Limb (tissue), 2 donors: ENCODE results near the gene PANK2.
A peak's percentile ranks its signal among the peaks of the same experiment; 100 is the strongest.
"Not testable (repeated sequence)": the region's sequence is repeated elsewhere in the genome, so short reads cannot be mapped to it uniquely, and the experiment has no call there.

Experiments used
- DNase-seq, 2 donors: peaks; one replicate each; pipeline ENCODE4 v3.0.0-alpha.2; 2016; ENCODE audit errors: extremely low spot score in 2 of 2

Gene PANK2

DNA sequence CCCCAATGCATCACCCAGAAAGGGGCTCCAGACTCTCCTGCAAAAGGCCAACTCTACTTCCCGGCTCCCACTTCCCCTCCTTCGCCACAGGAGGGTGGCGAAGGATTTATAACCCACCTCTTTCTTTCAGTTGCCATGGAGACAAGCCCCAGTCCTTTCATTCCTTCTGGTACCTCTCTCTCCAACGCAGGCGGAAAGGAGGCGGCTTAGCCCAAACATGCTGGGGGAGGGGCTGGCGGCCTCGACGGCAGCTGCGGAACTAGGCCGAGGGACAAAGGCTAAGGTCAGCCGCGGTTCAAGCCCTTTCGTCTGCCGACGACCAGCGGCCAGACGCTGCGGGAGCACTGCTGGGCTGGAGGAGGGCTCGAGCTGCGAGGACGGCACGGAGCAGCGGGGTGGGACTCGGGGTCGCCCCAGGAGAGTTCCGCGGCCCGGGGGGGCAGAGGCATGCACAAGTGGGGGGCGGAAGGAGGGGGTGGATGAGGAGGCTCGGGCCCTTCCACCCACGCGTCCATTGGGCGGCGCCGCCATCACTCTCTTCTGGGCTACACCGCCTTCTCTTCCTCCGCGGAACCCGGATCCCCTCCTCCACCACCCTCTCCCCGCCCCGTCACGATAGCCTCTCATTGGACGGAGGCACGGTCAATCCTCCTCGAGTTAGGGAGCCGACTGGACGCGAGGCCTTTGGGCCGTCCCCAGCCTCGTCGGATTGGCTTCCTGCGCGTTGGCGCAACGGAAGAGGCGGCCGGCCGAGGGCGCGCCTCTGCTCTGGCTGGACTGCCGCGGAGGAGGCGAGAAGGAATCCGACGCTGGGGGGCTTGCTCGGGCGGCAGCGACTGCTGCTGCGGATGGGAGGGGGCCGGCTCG lies at the start of gene PANK2:
TSS of gene PANK2 (plus strand) at position 766 of the 867 bp plus-strand sequence.
- peak; percentile 98 to 99 for DNase-seq

DNA sequence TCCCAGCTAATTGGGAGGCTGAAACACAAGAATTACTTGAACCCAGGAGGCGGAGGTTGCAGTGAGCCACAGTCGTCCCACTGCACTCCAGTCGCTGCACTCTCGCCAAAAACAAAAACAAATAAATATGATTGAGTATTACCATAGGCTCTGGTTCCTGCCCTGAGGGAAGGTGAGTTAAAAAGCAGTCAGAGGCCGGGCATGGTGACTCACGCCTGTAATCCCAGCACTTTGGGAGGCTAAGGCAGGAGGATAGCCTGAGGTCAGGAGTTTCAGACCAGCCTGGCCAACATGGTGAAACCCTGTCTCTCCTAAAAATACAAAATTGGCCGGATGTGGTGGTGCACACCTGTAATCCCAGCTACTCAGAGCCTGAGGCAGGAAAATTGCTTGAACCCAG lies 49.0 kb upstream of the PANK2 start:
- not testable (repeated sequence) for DNase-seq

DNA sequence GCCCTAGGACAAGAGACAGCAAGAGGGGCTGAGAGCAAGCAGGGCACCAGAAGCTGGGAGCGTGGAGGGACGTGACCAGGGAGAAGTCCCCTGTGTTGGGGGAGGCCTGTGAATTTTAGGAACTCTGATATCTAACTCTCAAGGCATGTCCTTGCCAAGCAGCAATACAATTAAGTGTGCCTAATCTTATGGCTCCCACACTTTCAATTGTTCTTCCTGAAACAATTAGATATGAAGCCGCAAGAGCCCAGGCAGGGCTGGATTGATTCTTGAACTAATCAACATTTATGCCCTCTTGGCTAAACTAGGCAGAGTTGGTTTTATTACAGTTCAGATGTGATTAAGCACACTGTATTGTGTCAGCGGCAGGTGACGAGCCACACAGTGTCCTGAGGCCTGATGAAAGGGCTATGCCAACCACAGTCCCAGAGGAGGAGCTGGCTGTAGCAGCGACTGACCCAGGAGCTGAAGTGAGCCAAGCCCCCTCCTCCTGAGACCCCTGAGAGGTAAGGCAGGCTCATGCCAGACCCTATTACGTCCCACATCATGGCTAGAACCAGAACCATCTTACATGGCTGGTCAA lies 46.7 kb upstream of the PANK2 start:
- no peak for DNase-seq

DNA sequence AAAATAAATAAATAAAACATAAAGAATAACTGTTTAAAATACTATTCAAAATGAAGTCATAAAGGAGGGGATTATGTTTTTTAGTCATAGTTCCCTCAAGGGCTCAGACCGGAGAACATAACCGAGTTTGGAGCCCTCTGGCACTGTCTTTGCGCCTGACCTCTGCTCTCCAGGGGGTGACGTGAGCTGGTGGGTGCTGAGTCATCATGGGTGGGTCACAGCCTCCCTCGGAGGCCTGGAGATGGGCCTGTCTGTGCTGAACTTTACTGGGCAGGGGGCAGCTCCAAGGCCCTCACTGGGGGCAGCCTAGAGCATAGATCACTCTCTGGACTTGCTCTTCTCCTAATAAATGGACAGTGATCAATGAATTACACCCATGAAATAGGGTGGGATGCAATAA lies 45.7 kb upstream of the PANK2 start:
- DNase-seq, result no peak

DNA sequence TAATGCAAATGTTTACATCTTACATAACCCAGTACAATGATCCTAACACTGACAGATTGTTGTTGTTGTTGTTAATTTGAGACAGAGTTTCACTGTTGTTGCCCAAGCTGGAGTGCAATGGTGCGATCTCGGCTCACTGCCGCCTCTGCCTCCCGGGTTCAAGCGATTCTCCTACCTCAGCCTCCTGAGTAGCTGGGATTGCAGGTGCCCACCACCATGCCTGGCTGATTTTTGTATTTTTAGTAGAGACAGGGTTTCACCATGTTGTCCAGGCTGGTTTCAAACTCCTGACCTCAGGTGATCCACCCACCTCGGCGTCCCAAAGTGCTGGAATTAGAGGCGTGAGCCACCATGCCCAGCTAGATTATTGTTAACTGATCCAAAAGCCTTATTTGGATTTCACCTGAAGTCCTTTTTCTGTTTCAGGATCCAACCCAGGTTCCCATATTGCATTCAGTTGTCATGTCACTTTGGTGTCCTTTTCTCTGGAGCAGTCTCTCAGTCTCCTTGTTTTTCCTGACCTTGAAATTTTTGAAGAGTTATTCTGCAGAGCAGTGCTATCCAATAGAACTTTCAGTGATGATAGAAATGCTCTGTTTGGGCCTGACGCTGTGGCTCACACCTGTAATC lies 45.1 kb upstream of the PANK2 start:
- DNase-seq, result not testable (repeated sequence)

DNA sequence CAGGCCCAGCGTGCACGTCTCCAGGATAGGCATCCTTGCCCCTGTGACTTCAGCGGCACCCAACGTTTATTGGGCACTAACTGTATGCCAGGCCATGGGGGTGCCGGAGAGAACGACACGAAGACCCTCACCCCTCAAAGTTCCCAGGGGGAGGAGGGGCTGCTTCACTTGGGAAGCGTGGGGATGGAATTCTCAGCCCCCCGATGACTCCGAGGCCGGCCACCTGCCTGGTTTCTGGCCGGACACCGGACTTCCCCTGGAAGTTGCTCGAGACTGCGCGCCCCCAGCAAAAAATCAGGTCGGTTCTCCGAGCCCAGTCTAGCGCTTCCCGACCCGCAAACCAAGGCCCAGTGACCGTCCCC lies 42.8 kb upstream of the PANK2 start:
- no peak for DNase-seq

DNA sequence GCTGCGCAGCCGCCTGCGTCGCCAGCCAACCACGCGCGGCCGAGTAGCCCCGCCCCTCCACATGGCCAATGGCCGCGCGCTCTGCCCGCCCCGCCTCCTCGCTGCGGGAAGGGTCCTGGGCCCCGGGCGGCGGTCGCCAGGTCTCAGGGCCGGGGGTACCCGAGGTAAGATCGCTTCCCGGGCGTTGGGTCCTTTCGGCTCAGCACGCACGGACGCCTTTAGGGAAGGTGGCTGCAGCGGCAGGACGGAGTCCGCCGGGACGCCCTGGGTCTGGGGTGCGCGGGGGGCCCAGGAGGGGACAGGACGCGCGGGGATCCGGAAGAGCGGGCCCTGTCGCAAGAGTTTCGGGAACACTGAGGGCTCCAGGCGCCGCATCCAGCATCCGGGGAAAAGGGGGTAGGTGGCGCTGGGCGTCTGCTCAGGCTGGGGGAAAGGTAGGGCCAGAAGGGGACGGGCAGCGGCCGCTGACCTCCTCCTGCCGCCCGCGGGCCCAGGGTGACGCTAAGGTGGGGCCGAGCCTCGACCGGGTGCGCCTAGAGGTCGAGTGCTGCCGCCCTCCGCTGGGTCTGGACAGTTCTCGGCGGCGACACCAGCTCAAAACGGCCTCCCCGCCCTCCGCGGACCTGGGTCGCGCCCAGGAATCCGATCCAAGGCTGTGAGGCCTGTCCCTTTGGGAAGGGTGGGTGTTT lies 42.3 kb upstream of the PANK2 start, which contains the start of gene MAVS:
TSS of gene MAVS (plus strand) at position 95 of the 689 bp plus-strand sequence. CDS start 7,791 bp downstream, outside the sequence.
- peak; percentile 85 to 92 for DNase-seq

DNA sequence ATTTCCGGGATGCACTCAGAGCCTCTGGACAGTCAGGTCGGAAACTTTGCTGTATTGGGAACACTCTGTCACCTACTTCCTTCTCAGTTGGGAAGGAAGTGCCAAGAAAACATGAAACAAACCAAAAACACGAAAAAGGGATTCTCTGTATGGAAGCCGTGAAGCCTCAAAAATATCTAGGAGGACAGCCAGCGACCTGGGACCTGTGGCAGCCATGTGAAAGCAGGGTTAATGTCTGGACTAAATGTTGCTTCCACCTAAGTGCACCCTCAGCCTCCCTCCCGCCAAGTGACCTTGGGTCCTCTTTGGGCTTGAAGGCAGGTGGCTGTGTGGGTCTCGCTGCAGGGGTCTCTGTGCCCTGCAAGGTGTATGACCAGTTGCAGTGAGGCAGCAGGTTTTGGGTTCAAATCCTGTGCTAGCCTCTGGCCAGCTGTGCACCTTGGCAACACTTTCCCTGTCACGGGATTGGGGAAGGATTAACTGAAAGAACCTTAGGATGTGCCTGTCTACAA lies 41.7 kb upstream of the PANK2 start:
- DNase-seq, result no peak

DNA sequence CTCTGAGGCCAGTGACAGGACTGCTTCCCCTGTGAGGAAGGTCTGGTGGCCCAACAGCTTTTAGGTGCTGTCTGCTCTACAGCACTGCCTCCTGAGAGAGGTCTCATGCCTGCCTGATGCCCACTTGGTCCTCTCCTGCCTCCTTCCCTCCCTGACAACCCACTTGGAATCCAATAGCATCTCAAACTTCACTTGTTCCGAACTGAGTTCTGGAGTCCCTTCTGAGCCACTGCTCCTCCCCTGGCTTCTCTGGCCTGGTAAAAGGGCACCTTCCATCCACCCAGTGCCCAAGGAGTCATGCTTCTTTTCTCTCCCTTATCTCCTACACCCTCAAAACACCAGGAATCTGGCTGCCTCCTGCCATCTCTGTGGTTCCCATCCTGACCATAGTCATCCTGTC lies 40.6 kb upstream of the PANK2 start:
- no peak for DNase-seq

DNA sequence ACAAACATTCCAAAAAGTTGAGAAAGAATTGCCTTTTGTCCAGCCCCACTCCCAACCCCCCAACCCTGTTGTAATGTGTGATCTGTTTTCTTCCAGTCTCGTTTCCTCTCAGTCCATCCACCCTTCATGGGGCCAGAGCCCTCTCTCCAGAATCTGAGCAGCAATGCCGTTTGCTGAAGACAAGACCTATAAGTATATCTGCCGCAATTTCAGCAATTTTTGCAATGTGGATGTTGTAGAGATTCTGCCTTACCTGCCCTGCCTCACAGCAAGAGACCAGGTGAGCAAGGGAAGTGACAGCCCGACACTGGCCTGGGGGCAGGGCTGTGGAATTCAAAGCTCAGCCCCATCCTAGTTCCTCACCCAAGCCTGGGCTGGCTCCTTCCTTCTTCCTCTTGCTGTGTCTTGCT lies 34.7 kb upstream of the PANK2 start:
- DNase-seq, result no peak

DNA sequence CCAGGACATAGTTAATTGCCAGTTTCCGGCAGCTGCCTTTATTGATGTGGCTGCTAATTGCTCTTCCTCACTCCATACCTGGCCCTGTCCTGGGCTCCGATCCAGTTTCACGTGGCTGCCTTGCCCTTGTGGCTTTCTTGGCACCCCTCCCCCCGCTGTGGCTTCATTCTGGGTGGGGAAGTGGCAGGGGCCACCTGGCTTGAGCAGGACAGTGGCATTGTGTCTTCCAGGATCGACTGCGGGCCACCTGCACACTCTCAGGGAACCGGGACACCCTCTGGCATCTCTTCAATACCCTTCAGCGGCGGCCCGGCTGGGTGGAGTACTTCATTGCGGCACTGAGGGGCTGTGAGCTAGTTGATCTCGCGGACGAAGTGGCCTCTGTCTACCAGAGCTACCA lies 31.8 kb upstream of the PANK2 start:
- no peak for DNase-seq

DNA sequence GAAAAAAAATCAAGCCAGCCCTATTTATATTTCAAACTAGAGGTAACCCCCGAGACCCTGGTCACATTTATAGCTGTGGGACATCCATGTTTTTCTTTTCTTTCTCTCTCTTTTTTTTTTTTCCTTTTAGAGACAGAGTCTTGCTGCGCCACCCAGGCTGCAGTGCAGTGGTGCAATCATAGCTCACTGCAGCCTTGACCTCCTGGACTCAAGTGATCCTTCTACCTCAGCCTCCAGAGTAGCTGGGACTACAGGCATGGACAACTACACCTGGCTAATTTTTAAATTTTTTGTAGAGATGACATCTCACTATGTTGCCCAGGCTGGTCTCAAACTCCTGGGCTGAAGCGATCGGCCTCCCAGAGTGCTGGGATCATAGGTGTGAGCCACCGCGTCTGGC lies 30.5 kb upstream of the PANK2 start:
- DNase-seq, result no peak

DNA sequence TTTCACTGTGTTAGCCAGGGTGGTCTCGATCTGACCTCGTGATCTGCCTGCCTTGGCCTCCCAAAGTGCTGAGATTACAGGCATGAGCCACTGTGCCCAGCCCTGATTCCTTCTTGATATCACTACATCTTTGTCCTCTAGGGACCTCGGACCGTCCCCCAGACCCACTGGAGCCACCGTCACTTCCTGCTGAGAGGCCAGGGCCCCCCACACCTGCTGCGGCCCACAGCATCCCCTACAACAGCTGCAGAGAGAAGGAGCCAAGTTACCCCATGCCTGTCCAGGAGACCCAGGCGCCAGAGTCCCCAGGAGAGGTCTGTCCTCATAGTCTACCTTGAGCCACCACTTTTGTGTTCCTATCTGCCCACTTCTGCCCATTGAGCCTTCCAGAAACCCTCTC lies 28.0 kb upstream of the PANK2 start:
- no peak for DNase-seq

DNA sequence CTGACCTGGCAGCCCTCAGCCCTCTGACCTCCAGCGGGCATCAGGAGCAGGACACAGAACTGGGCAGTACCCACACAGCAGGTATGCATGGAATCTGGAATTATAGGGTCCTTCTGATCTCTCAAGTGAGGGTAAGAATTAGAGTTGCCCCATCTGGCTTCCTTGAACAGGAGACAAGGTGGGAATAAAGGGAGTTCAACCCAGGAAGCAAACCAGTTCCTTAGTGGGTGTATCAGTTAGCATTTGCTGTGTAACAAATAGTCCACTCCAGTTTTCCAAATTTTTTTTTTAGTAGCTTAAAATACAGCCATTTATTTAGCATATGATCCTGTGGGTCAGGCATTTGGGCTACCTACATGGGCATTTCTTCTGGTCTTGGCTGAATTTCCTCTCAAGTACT lies 26.9 kb upstream of the PANK2 start:
- DNase-seq, result no peak

DNA sequence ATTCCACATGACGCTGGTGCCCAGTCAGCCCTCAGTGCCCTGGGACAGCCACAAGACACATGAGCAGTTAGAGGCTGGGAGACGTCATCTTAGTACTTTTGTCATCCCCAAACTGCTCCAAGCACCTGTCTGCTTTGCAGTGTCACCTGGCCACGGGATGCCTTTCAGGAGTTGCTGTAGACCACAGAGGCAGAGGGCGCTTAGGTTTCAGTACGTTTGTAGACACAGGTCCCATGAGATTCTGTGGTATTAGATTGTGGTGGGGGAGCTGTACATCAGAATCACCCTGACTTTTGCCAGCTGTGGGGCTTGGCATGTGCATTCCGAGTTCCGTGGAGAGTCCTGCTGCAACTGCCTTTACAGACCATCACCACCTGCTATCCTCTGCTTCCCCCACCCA lies 25.9 kb upstream of the PANK2 start:
- no peak for DNase-seq

DNA sequence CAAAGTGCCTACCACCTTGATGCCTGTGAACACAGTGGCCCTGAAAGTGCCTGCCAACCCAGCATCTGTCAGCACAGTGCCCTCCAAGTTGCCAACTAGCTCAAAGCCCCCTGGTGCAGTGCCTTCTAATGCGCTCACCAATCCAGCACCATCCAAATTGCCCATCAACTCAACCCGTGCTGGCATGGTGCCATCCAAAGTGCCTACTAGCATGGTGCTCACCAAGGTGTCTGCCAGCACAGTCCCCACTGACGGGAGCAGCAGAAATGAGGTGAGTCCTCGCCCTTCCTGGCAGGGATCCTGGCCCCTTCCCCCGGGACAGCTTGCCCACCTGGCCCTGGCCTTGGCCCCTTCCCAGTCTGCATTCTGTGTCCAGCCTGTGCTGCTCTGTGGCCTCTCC lies 24.7 kb upstream of the PANK2 start:
- DNase-seq, result no peak

DNA sequence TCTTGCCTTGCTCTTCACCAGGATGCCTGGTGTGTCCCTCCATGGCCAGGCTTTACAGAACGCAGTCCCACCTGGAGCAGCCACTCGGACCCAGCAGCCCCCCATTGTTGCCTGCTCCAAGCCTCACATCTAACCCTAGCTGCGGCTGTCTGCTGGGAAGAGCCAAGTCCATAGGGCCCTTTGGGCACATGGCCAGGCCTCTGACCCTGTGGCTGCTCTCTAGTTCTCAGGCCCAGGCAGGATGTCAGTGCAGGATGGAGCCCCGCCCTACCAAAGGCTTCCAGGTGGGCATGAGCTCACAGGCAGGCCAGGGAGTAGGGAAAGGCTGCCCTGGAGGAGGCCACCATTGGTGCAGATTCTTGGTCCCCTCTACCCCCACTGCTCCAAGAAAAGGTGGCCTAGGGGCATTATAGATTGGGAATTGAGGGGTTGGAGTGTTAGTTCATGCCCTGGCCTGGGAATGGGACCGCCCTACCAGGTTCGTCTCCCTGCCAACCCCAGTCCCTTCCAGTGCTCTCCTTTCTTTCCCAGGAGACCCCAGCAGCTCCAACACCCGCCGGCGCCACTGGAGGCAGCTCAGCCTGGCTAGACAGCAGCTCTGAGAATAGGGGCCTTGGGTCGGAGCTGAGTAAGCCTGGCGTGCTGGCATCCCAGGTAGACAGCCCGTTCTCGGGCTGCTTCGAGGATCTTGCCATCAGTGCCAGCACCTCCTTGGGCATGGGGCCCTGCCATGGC lies 23.9 kb upstream of the PANK2 start:
- DNase-seq, result no peak

DNA sequence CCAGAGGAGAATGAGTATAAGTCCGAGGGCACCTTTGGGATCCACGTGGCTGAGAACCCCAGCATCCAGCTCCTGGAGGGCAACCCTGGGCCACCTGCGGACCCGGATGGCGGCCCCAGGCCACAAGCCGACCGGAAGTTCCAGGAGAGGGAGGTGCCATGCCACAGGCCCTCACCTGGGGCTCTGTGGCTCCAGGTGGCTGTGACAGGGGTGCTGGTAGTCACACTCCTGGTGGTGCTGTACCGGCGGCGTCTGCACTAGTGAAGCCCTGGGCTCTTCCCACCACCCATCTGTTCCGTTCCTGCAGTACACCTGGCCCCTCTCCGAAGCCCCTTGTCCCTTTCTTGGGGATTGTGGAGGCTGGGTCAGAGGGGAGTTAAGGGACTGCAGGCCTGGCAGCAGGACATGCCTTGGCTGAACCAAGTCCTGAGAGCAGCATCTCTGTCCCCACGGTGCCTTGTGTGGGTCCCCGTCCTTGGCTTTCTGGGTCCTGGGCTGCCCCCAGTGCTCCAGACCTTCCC lies 23.2 kb upstream of the PANK2 start:
- no peak for DNase-seq

DNA sequence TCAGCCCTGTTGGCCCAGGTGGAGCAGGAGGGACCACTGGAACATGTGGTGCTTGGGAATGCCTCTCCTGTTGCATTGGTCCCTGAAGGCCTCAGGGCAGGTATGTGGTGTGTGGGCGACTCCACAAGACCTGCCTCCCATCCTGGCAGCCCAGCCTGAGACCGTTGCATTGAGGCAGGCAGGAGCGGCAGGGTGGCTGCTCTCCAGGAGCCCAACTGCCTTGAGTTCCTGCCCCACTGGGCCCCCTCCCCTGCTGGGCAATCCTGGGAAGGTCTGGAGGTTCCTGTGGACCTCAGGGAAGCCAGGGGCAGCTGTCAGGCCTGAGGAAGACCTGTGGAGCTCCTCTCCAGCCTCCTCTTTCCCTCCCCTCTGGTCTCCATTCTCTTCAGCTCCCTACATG lies 22.7 kb upstream of the PANK2 start:
- DNase-seq, result no peak

DNA sequence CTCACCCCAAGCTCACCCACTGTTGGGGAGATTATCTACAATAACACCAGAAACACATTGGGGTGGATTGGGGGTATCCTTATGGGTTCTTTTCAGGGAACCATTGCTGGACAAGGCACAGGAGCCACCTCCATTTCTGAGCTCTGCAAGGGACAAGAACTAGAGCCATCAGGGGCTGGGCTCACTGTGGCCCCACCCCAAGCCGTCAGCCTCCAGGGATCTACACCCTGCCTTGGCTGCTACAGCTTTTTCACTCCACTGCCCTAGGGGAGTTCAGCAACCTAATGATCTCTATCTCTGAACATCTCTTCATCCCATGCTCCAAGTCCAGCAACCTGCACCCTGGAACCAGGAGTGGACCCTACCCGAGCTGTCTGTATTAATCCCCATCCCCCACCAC lies 21.4 kb upstream of the PANK2 start:
- no peak for DNase-seq
